Mammary epithelial cell (primary cell): ENCODE results near the gene PARD3.

Source experiments
- CTCF ChIP-seq, 2 donors: IDR thresholded peaks in 1 of 2; conservative IDR thresholded peaks in 1 of 2; 2 replicates each; pipeline ENCODE4 v1.5.1; 2011 to 2012; ENCODE audit warnings: inconsistent platforms in 2 of 2, low read length in 2 of 2, mild to moderate bottlenecking in 2 of 2, control low read depth in 1 of 2, low read depth in 1 of 2; ENCODE audit not compliant: insufficient read depth in 1 of 2; ENCODE audit errors: extremely low read depth in 1 of 2
- EZH2 ChIP-seq: IDR thresholded peaks from 2 replicates; pipeline ENCODE4 v1.6.1; 2012; ENCODE audit warnings: low read length, inconsistent platforms, borderline replicate concordance

DNA sequence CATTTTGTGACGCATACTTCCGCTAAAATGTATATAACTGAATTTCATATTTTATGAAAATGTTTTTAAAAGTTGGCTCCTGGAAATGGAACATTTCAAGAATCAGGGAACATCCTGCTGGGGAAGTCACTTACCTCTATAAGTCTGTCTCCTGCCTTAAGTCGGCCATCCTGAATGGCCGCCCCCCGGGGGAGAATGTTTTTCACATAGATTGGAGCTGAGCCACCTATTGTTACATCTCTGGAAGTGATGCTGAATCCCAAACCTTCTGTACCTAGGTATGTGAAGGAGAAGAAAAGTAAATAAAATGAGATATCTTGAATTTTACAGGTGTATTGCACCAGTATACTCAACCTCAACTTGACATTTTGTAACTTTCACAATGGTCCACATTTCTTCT lies 437.3 kb downstream of the PARD3 start:
- TF ChIP-seq CTCF (conservative IDR thresholded peaks at IDR 0.05 in 1 of 2, IDR thresholded peaks at IDR 0.05 in 1 of 2; ENCODE audit: extremely low read depth in 1 of 2, insufficient read depth in 1 of 2, low read depth in 1 of 2, low read length in 2 of 2) (no peak), EZH2 (no peak)
